HG03558 (cell line): Measurements from ENCODE around the gene FBXL17.
"Not testable (repeated sequence)": the region's sequence is repeated elsewhere in the genome, so short reads cannot be mapped to it uniquely, and the experiment has no call there.

Source experiments
- ATAC-seq: cut with Tn5 transposase; IDR thresholded peaks from one replicate; pipeline ENCODE4 v1.9.1; 2021; ENCODE audit warnings: moderate number of reproducible peaks; ENCODE audit not compliant: unreplicated experiment; ENCODE audit errors: extremely low read depth

The FBXL17 gene

GRCh38 chr5:108381954-108382783 lies at the start of gene FBXL17:
Gene FBXL17, minus strand, starts transcription at chr5:108382098.
- ATAC-seq, result peak; percentile 76

- ATAC-seq, result no peak
Measured at GRCh38 chr5:108430931-108431608, 49.2 kb upstream of the FBXL17 start.

GRCh38 chr5:108421713-108422112 lies 39.8 kb upstream of the FBXL17 start:
- ATAC-seq, result no peak

GRCh38 chr5:108420755-108421154 lies 38.9 kb upstream of the FBXL17 start:
- no peak for ATAC-seq

- ATAC-seq, result no peak
Measured at GRCh38 chr5:108420158-108420557, 38.3 kb upstream of the FBXL17 start.

- ATAC-seq, result no peak
Measured at GRCh38 chr5:108418197-108418596, 36.3 kb upstream of the FBXL17 start.

- ATAC-seq, result no peak
Measured at GRCh38 chr5:108417166-108417670, 35.3 kb upstream of the FBXL17 start.

- no peak for ATAC-seq
Measured at GRCh38 chr5:108415726-108416125, 33.8 kb upstream of the FBXL17 start.

GRCh38 chr5:108409786-108410185 lies 27.9 kb upstream of the FBXL17 start:
- ATAC-seq, result no peak

- not testable (repeated sequence) for ATAC-seq
Measured at GRCh38 chr5:108405201-108405600, 23.3 kb upstream of the FBXL17 start.

GRCh38 chr5:108398964-108399363 lies 17.1 kb upstream of the FBXL17 start:
- ATAC-seq, result no peak

GRCh38 chr5:108396837-108397236 lies 14.9 kb upstream of the FBXL17 start:
- ATAC-seq, result not testable (repeated sequence)

GRCh38 chr5:108387758-108388157 lies 5.9 kb upstream of the FBXL17 start:
- no peak for ATAC-seq

GRCh38 chr5:108386345-108387061 lies 4.6 kb upstream of the FBXL17 start:
- ATAC-seq, result no peak

- no peak for ATAC-seq
Measured at GRCh38 chr5:108384741-108385140, 2.8 kb upstream of the FBXL17 start.

- ATAC-seq, result no peak
Measured at GRCh38 chr5:108382784-108383330, 959 bp upstream of the FBXL17 start.

- ATAC-seq, result peak; percentile 26
Measured at GRCh38 chr5:108381350-108381953, 446 bp downstream of the FBXL17 start.

GRCh38 chr5:108380531-108381349 lies 1.2 kb downstream of the FBXL17 start:
- ATAC-seq, result peak; percentile 16
